Lung (tissue), 12 donors: Measurements from ENCODE around the gene CNPY2. TPM values are rescaled to one million over a fixed set of nuclear protein-coding genes. Genes with fewer than 3 reads are reported as not detected.
"Not testable (repeated sequence)": the region's sequence is repeated elsewhere in the genome, so short reads cannot be mapped to it uniquely, and the experiment has no call there.

Experiments
- ATAC-seq: fragments of 200-7000 bp; cut with Tn5 transposase; one replicate; pipeline ENCODE4 v1.9.1; 2020; ENCODE audit warnings: moderate number of reproducible peaks; ENCODE audit not compliant: insufficient read depth, low FRiP score
- DNase-seq, 3 donors: peaks; one replicate each; pipeline ENCODE4 v3.0.0-alpha.2; 2013 to 2017
- H3K27ac ChIP-seq, 2 donors: one replicate each; pipeline ENCODE4 v1.5.1; 2013; ENCODE audit warnings: mild to moderate bottlenecking in 2 of 2, moderate library complexity in 2 of 2, control low read depth in 1 of 2, inconsistent platforms in 1 of 2, low read depth in 1 of 2, low read length in 1 of 2
- H3K27me3 ChIP-seq, 3 donors: one replicate each; pipeline ENCODE4 v1.5.1; 2013; ENCODE audit warnings: low read length in 2 of 3; ENCODE audit not compliant: control insufficient read depth in 3 of 3, insufficient read depth in 3 of 3
- H3K36me3 ChIP-seq, 4 donors: one replicate each; pipeline ENCODE4 v1.5.1; 2013; ENCODE audit warnings: low read length in 4 of 4, mild to moderate bottlenecking in 1 of 4, moderate library complexity in 1 of 4; ENCODE audit not compliant: control insufficient read depth in 4 of 4, insufficient read depth in 4 of 4
- H3K4me1 ChIP-seq, 5 donors: one replicate each; pipeline ENCODE4 v1.5.1; 2013; ENCODE audit warnings: low read length in 5 of 5, mild to moderate bottlenecking in 2 of 5, moderate library complexity in 1 of 5; ENCODE audit not compliant: control insufficient read depth in 5 of 5, insufficient read depth in 5 of 5
- H3K4me3 ChIP-seq: one replicate; pipeline ENCODE4 v1.5.1; 2013; ENCODE audit warnings: mild to moderate bottlenecking, control low read depth, moderate library complexity
- H3K9ac ChIP-seq, 2 donors: one replicate each; pipeline ENCODE4 v1.5.1; 2013; ENCODE audit warnings: low read length in 2 of 2, control low read depth in 1 of 2; ENCODE audit not compliant: insufficient read depth in 1 of 2
- H3K9me3 ChIP-seq, 4 donors: one replicate each; pipeline ENCODE4 v1.5.1; 2013; ENCODE audit warnings: low read length in 3 of 4, mild to moderate bottlenecking in 1 of 4, moderate library complexity in 1 of 4; ENCODE audit not compliant: control insufficient read depth in 4 of 4, insufficient read depth in 3 of 4
- CTCF ChIP-seq: IDR thresholded peaks from 2 replicates; pipeline ENCODE4 v1.5.1; 2012; ENCODE audit warnings: mild to moderate bottlenecking; ENCODE audit errors: control extremely low read depth, extremely low read depth
- WGBS, 2 donors: extraction: QIAGEN DNeasy Blood & Tissue Kit; methylation state at CpG; one replicate each; pipeline ENCODE4 v1.1.7; 2013; 5-methylcytosine and 5-hydroxymethylcytosine counted together
- polyA plus RNA-seq, 2 donors: library from polyadenylated mRNA; stranded (reverse); fragments of 200-250 nt; gene quantifications; one replicate each; pipeline ENCODE4 v1.2.1, GENCODE V29; 2013
- total RNA-seq, 2 donors: library from RNA; depleted of rRNA in 1 of 2; stranded (reverse); fragments of >200 nt in 1 of 2; gene quantifications; one replicate each; pipeline ENCODE4 v1.2.1, GENCODE V29; 2014 to 2021
- donor health status: control.
- donor health status: control.
- donor health status: Bipolar disorder and iron deficiency.
- donor health status: healthy.
- donor health status: DM: yes; HTN: yes; CAD: no.

The CNPY2 gene
- total and polyA plus RNA-seq, 4 donors, result 38.8 to 153 (median 126) TPM

GRCh38 chr12:56282030-56282429, 33.8 kb downstream of the CNPY2 start:
- no peaks in the 10 kb centered on the region for H3K27me3 ChIP-seq
- TF ChIP-seq CTCF, result no peak
- H3K9me3 ChIP-seq, result no peaks in the 10 kb centered on the region
- H3K4me3 ChIP-seq, result no peak overlapping the region
- DNase-seq (no peak), ATAC-seq (no peak)
- H3K36me3 ChIP-seq, result peaks cover 30 to 36% (median 31%) of the 10 kb centered on the region in 4 donors
- H3K4me1 ChIP-seq, result peaks cover 0 to 4% (median 0%) of the 10 kb centered on the region in 5 donors
- no peak overlapping the region for H3K9ac ChIP-seq
- 92 to 97% methylated on average over 6 of the region's 6 CpGs for WGBS, 2 donors
- no peak overlapping the region for H3K27ac ChIP-seq

- TF ChIP-seq CTCF, result no peak
- ATAC-seq, result no peak
Observed at GRCh38 chr12:56280849-56281248, 34.9 kb downstream of the CNPY2 start.

GRCh38 chr12:56278905-56279304, 36.9 kb downstream of the CNPY2 start:
- no peak for TF ChIP-seq CTCF
- H3K4me1 ChIP-seq, result no peaks in the 10 kb centered on the region
- WGBS, 2 donors, result 87 to 92% methylated on average over 3 of the region's 3 CpGs
- no peak for ATAC-seq
- no peaks in the 10 kb centered on the region for H3K9me3 ChIP-seq
- no peak for DNase-seq
- H3K27ac ChIP-seq, result no peak overlapping the region
- peaks cover 41 to 47% (median 45%) of the 10 kb centered on the region in 4 donors for H3K36me3 ChIP-seq
- no peak overlapping the region for H3K9ac ChIP-seq
- no peaks in the 10 kb centered on the region for H3K27me3 ChIP-seq
- no peak overlapping the region for H3K4me3 ChIP-seq

More at GRCh38 chr12:56280849-56281248, 34.9 kb downstream of the CNPY2 start:
- no peak overlapping the region for H3K9ac ChIP-seq
- no peaks in the 10 kb centered on the region for H3K27me3 ChIP-seq
- peaks cover 34 to 37% (median 34%) of the 10 kb centered on the region in 4 donors for H3K36me3 ChIP-seq
- H3K4me1 ChIP-seq, result no peaks in the 10 kb centered on the region
- H3K9me3 ChIP-seq, result no peaks in the 10 kb centered on the region
- H3K4me3 ChIP-seq, result no peak overlapping the region
- H3K27ac ChIP-seq, result no peak overlapping the region
- no peak for DNase-seq

- no peak overlapping the region for H3K9ac ChIP-seq
- TF ChIP-seq CTCF, result no peak
- no peak overlapping the region for H3K4me3 ChIP-seq
- ATAC-seq, result no peak
- H3K9me3 ChIP-seq, result no peaks in the 10 kb centered on the region
- WGBS, 2 donors, result 95 to 97% methylated on average over 2 of the region's 2 CpGs
- H3K36me3 ChIP-seq, result peaks cover 23 to 39% (median 34%) of the 10 kb centered on the region in 4 donors
- peaks cover 0 to 3% (median 0%) of the 10 kb centered on the region in 5 donors for H3K4me1 ChIP-seq
- H3K27ac ChIP-seq, result no peak overlapping the region
- DNase-seq, result no peak
- no peaks in the 10 kb centered on the region for H3K27me3 ChIP-seq
Observed at GRCh38 chr12:56274299-56274698, 41.5 kb downstream of the CNPY2 start.

GRCh38 chr12:56272468-56272867, 43.3 kb downstream of the CNPY2 start:
- H3K9ac ChIP-seq, ATAC-seq, DNase-seq, H3K4me1 ChIP-seq, H3K9me3 ChIP-seq, H3K4me3 ChIP-seq, H3K27ac ChIP-seq, H3K27me3 ChIP-seq: not testable (repeated sequence)
- H3K36me3 ChIP-seq, result peaks cover 23 to 34% (median 30%) of the 10 kb centered on the region in 4 donors
- WGBS, 2 donors, result 85 to 96% methylated on average over 2 of the region's 2 CpGs
